Uterus (tissue), 4 donors: ENCODE results near the gene GRPR. TPM values are rescaled to one million over a fixed set of nuclear protein-coding genes. Genes with fewer than 3 reads are reported as not detected.
"Not testable (repeated sequence)": the region's sequence is repeated elsewhere in the genome, so short reads cannot be mapped to it uniquely, and the experiment has no call there.

ENCODE experiments used
- DNase-seq, 2 donors: peaks; one replicate each; pipeline ENCODE4 v3.0.0-alpha.2; 2019 to 2020
- H3K27ac ChIP-seq, 2 donors: fragments of 200-600 bp; sonication (generic); 1 replicate in 1 of 2; 2 replicates in 1 of 2; pipeline ENCODE4 v1.5.1; 2016 to 2018
- H3K27me3 ChIP-seq, 2 donors: fragments of 200-600 bp; sonication (generic); one replicate each; pipeline ENCODE4 v1.5.1; 2018 to 2019; ENCODE audit warnings: control low read depth in 1 of 2
- H3K36me3 ChIP-seq, 2 donors: fragments of 200-600 bp; sonication (generic); one replicate each; pipeline ENCODE4 v1.5.1; 2019; ENCODE audit warnings: control low read depth in 1 of 2
- H3K4me1 ChIP-seq, 2 donors: fragments of 200-600 bp; sonication (generic); one replicate each; pipeline ENCODE4 v1.5.1; 2018 to 2019; ENCODE audit warnings: control low read depth in 1 of 2
- H3K4me3 ChIP-seq, 2 donors: fragments of 200-600 bp; sonication (generic); 1 replicate in 1 of 2; 2 replicates in 1 of 2; pipeline ENCODE4 v1.5.1; 2018 to 2019; ENCODE audit warnings: mild to moderate bottlenecking in 1 of 2
- H3K9me3 ChIP-seq, 2 donors: fragments of 200-600 bp; sonication (generic); one replicate each; pipeline ENCODE4 v1.5.1; 2019; ENCODE audit warnings: control low read depth in 1 of 2
- CTCF ChIP-seq, 4 experiments: fragments of 200-600 bp in 2 of 4; fragments of 450-650 bp in 2 of 4; sonication (generic) in 2 of 4; IDR thresholded peaks; one replicate each; pipeline ENCODE4 v1.5.1; 2016 to 2019; ENCODE audit warnings: antibody characterized with exemption in 4 of 4, mild to moderate bottlenecking in 2 of 4, moderate library complexity in 1 of 4
- POLR2A ChIP-seq, 2 donors: fragments of 450-650 bp; IDR thresholded peaks; one replicate each; pipeline ENCODE4 v1.6.1; 2016; ENCODE audit warnings: antibody characterized with exemption in 2 of 2, mild to moderate bottlenecking in 1 of 2, moderate library complexity in 1 of 2
- intact Hi-C: fragments of 100-400 bp; cut with DNase I; formaldehyde crosslinking; loops from one replicate; pipeline ENCODE4 v1.15.1; 2023; ENCODE audit warnings: low total_unique reads
- total RNA-seq, 4 donors: library from RNA; depleted of rRNA in 3 of 4; stranded (reverse); fragments of >200 nt in 3 of 4; gene quantifications; one replicate each; pipeline versions ENCODE4 v1.1.0 to v1.2.4, GENCODE V29; 2014 to 2023
- donor health status: DM: yes; HTN: yes; CAD: no.

GRPR gene
- total RNA-seq, 4 donors from 2014 or later, result 0.48 to 0.77 (median 0.67) TPM; not detected in 1

GRCh38 chrX:16172391-16172790 lies 49.0 kb downstream of the GRPR start:
- H3K36me3 ChIP-seq, result no peaks in the 10 kb centered on the region
- no peak for DNase-seq
- no peaks in the 10 kb centered on the region for H3K27me3 ChIP-seq
- intact Hi-C loops, result no loop called here
- H3K27ac ChIP-seq, result no peak overlapping the region
- TF ChIP-seq CTCF (IDR thresholded peaks at IDR 0.05), result no peak
- H3K4me3 ChIP-seq, result no peak overlapping the region
- no peaks in the 10 kb centered on the region for H3K4me1 ChIP-seq
- no peaks in the 10 kb centered on the region for H3K9me3 ChIP-seq

- Histone ChIP-seq H3K4me3 (no peak overlapping the region), H3K36me3 (no peaks in the 10 kb centered on the region), H3K27ac (no peak overlapping the region), H3K27me3 (peaks cover 0 to 3% of the 10 kb centered on the region in 2 donors), H3K9me3 (no peaks in the 10 kb centered on the region), H3K4me1 (no peaks in the 10 kb centered on the region)
- intact Hi-C loops, result no loop called here
- no peak for TF ChIP-seq POLR2A (IDR thresholded peaks at IDR 0.05)
- no peak for DNase-seq
Observed at GRCh38 chrX:16175329-16176061, 52.1 kb downstream of the GRPR start.

GRCh38 chrX:16177260-16177659 lies 53.9 kb downstream of the GRPR start:
- no peaks in the 10 kb centered on the region for H3K4me1 ChIP-seq

GRCh38 chrX:16183843-16184242 lies 60.5 kb downstream of the GRPR start:
- intact Hi-C loops, H3K36me3 ChIP-seq, H3K4me1 ChIP-seq, H3K27ac ChIP-seq, H3K9me3 ChIP-seq, H3K27me3 ChIP-seq, H3K4me3 ChIP-seq, DNase-seq: not testable (repeated sequence)

More at GRCh38 chrX:16177260-16177659, 53.9 kb downstream of the GRPR start:
- Histone ChIP-seq H3K9me3 (no peaks in the 10 kb centered on the region), H3K36me3 (no peaks in the 10 kb centered on the region), H3K27me3 (peaks cover 0 to 3% of the 10 kb centered on the region in 2 donors), H3K4me3 (no peak overlapping the region), H3K27ac (no peak overlapping the region)
- TF ChIP-seq CTCF (IDR thresholded peaks at IDR 0.05) (no peak), POLR2A (IDR thresholded peaks at IDR 0.05) (no peak)
- intact Hi-C loops, result no loop called here
- no peak for DNase-seq

GRCh38 chrX:16185725-16186136 lies 62.4 kb downstream of the GRPR start:
- no peaks in the 10 kb centered on the region for H3K9me3 ChIP-seq
- TF ChIP-seq CTCF (IDR thresholded peaks at IDR 0.05) (no peak), POLR2A (IDR thresholded peaks at IDR 0.05) (no peak)
- H3K27ac ChIP-seq, result no peak overlapping the region
- intact Hi-C loops, result no loop called here
- no peaks in the 10 kb centered on the region for H3K27me3 ChIP-seq
- no peaks in the 10 kb centered on the region for H3K36me3 ChIP-seq
- H3K4me3 ChIP-seq, result no peak overlapping the region
- DNase-seq, result no peak
- H3K4me1 ChIP-seq, result no peaks in the 10 kb centered on the region

- TF ChIP-seq CTCF (IDR thresholded peaks at IDR 0.05), result no peak
- TF ChIP-seq POLR2A (IDR thresholded peaks at IDR 0.05), result no peak
- H3K27me3 ChIP-seq, result no peaks in the 10 kb centered on the region
- H3K4me3 ChIP-seq, result no peak overlapping the region
- no peaks in the 10 kb centered on the region for H3K9me3 ChIP-seq
- no peaks in the 10 kb centered on the region for H3K36me3 ChIP-seq
- DNase-seq, result no peak
- no peaks in the 10 kb centered on the region for H3K4me1 ChIP-seq
- intact Hi-C loops, result no loop called here
- no peak overlapping the region for H3K27ac ChIP-seq
Observed at GRCh38 chrX:16186380-16187007, 63.1 kb downstream of the GRPR start.
